ENCODE data around the gene AP2A1.

AP2A1 gene

GRCh38 chr19:49793561-49793840 is 26.7 kb downstream of the AP2A1 start:
- DNase-seq (ENCODE audit: low spot score) = no peak

GRCh38 chr19:49795615-49796014 is 28.8 kb downstream of the AP2A1 start:
- DNase-seq (ENCODE audit: low spot score) = no peak

DNA sequence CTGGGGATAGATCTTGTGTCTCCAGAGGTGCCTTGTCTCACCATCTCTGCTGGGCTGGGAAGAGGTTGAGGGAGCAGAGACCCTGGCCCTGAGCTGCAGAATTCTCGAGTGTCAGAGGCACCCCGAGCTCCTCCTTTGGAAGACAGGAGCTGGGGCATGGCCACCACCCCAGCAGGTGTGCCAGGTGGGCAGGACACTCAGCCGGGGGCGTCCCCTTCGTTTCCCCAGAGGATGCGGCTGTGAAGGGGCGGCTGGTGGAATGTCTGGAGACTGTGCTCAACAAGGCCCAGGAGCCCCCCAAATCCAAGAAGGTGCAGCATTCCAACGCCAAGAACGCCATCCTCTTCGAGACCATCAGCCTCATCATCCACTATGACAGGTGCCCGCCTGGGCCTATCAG is 31.8 kb downstream of the AP2A1 start:
- no peak for DNase-seq (ENCODE audit: low spot score)

GRCh38 chr19:49799271-49799797 is 32.5 kb downstream of the AP2A1 start:
- DNase-seq (ENCODE audit: low spot score) = no peak

DNA sequence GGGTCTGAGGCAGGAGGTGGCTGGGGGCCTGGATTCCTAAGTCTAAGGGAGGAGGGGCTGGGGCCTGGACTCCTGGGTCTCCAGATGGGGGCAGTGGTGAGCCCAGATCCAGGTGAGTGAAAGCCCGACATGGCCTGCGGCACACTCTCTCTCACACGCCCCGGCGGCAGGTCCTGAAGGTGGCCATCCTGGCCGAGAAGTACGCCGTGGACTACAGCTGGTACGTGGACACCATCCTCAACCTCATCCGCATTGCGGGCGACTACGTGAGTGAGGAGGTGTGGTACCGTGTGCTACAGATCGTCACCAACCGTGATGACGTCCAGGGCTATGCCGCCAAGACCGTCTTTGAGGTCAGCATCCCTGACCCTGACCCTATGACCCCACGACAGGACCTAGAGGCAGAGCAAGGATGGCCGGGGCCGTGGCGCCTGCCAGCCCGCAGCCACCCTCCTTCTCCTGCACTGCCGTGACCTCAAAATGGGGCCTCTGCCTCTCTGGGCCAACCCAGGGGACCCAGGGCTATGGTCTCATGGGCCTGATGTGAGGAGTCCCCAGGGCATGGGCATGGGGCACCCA is 33.1 kb downstream of the AP2A1 start:
- DNase-seq (ENCODE audit: low spot score) = peak; percentile 54

DNA sequence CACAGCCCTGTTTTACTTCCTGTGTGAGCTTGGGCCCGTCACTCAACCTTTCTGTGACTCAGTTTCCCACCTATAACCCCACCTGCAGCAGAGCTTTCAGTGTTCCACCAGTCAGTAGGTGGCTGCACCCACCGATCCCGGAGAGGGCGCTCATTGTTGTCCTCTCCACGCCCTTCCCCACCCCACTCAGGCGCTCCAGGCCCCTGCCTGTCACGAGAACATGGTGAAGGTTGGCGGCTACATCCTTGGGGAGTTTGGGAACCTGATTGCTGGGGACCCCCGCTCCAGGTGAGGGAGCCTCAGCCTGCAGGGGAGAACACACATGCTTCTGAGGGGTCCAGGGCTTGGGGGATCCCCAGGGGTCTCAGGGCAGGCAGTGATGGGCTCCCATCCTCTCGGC is 34.0 kb downstream of the AP2A1 start:
- DNase-seq (ENCODE audit: low spot score) = no peak

DNA sequence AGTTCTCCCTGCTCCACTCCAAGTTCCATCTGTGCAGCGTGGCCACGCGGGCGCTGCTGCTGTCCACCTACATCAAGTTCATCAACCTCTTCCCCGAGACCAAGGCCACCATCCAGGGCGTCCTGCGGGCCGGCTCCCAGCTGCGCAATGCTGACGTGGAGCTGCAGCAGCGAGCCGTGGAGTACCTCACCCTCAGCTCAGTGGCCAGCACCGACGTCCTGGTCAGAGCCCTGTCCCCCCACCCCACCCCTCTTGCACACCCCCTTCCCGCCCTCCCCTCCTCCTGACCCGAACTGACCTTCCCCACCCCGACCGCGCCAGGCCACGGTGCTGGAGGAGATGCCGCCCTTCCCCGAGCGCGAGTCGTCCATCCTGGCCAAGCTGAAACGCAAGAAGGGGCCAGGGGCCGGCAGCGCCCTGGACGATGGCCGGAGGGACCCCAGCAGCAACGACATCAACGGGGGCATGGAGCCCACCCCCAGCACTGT is 34.6 kb downstream of the AP2A1 start:
- DNase-seq (ENCODE audit: low spot score) = no peak

DNA sequence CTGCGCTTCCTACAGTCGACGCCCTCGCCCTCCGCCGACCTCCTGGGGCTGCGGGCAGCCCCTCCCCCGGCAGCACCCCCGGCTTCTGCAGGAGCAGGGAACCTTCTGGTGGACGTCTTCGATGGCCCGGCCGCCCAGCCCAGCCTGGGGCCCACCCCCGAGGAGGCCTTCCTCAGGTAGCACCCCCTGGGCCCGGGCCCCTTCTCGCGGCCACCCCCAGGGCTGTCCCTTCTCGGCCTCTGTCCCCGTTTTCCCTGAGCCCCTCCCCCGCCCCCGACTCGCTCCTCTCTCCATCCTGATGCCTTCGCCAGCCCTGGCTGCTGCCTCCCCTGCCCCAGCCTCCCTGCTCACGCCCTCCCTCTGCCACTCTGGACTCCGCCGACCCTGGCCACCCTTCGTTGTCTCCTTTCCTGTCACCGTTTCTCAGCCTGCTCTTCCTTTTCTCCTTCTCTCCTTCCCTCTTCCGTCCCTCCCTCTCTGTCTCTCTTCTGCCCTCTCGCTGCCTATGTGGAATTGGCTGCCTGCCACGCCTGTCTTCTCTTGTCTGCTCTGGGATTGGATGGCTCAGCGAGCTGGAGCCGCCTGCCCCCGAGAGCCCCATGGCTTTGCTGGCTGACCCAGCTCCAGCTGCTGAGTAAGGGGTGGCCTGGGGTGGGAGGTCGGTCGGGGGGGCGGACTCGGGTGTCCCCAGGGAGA is 35.3 kb downstream of the AP2A1 start:
- peak; percentile 93 for DNase-seq (ENCODE audit: low spot score)

- no peak for DNase-seq (ENCODE audit: low spot score)
These were observed 36.2 kb downstream of the AP2A1 start for GRCh38 chr19:49802836-49803528.

DNA sequence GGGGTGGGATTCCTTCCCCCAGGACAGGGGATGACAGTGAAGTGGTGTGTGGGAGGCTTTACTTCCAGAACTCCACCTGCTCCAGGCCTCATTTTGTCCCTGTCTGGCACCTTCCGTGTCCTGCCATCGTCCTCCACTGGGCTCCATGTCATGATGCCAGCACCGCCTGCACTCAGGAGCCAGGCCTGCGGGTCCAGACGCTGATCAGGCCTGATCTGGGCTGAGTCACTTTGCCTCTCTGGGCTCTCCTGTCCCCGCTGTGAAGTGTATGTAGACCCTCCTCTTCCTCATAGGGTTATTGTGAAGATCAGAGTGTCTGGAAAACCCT is 36.7 kb downstream of the AP2A1 start:
- no peak for DNase-seq (ENCODE audit: low spot score)

GRCh38 chr19:49805822-49806619 is 39.2 kb downstream of the AP2A1 start:
- no peak for DNase-seq (ENCODE audit: low spot score)

DNA sequence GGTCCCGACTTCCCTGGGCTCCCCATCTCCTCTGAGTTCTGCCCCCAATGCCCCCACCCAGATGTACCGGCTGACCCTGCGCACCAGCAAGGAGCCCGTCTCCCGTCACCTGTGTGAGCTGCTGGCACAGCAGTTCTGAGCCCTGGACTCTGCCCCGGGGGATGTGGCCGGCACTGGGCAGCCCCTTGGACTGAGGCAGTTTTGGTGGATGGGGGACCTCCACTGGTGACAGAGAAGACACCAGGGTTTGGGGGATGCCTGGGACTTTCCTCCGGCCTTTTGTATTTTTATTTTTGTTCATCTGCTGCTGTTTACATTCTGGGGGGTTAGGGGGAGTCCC is 39.8 kb downstream of the AP2A1 start:
- no peak for DNase-seq (ENCODE audit: low spot score)

DNA sequence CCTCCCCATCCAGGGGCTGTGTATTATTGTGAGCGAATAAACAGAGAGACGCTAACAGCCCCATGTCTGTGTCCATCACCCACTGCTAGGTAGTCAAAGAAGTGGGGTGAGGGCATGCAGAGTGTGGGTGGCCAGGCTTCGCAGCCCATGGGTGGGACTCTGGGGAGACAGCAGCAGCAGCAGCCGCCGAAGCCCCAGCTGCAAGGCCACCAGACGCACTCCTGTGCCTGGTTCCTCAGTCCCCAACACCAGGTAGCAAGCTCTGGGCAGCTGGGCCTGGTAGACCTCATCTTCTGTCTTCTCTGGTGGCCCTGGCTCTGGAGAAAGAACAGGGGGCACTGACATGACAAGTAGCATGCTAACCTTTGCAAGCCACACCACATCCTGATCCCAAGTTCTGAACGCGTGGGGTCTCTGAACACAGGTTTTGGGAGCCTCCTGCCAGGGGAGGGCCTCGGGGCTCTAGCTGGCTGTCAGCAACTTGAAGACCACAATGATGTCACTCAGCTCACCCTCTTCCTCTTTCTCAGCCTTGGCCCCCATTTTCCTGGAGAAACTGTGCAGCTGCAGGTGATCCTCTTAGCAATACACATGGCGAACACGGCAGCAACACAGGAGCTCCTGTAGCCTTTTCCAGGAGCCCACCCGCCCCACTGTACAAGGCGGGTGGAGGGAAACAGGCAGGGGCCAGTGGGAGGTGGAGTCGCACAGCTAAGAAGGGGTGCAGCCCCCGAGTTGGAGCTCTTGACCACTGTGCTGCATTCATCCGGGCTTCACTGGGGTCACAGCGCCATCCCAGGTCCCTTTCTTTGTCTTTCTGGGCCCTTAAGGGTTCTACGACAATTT is 40.5 kb downstream of the AP2A1 start:
- no peak for DNase-seq (ENCODE audit: low spot score)

- no peak for DNase-seq (ENCODE audit: low spot score)
These were observed 41.3 kb downstream of the AP2A1 start for GRCh38 chr19:49807904-49808675.

DNA sequence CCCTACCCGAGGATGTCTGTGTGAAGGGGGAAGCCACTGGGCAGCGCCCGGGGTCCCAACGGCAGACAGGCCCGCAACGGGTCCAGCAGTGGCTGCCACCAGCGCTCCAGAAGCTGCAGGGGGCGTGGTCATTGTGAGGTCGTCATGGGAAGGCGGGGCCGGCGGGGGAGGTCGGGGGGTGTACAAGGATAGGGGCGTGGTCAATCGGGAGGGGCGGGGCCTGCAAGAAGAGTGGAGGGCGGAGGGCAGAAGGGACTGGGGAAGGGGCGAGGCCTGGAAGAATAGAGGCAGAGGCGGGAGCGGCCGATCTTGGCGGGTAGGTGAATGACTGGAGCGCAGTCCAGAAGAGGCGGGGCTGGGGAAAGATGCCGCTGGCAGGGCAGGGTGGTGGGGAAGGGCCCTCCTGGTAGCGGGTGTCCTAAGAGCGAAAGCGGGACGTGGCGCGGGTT is 41.9 kb downstream of the AP2A1 start:
- DNase-seq (ENCODE audit: low spot score) = peak; percentile 67

- no peak for DNase-seq (ENCODE audit: low spot score)
These were observed 42.5 kb downstream of the AP2A1 start for GRCh38 chr19:49809160-49809940.

- no peak for DNase-seq (ENCODE audit: low spot score)
These were observed 43.2 kb downstream of the AP2A1 start for GRCh38 chr19:49809941-49810389.

DNA sequence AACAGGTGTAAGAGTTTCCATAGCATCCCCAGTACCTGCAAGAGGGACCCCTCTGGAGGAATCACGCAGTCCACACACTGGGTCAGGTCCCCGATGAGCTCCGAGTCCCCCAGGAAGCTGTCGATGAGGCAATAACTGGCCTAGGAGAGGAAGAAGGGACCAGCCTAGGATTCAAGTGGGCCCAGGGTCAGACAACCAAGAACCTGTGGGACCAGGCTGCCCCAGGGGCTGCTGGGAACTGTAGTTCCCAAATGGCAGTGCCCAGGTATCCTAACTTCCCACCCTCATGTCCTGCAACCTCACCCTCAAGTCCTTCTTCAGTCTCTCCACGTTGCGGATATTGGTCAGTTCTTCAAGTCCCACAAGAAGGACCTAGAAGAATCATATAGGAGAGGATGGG is 44.5 kb downstream of the AP2A1 start:
- no peak for DNase-seq (ENCODE audit: low spot score)

DNA sequence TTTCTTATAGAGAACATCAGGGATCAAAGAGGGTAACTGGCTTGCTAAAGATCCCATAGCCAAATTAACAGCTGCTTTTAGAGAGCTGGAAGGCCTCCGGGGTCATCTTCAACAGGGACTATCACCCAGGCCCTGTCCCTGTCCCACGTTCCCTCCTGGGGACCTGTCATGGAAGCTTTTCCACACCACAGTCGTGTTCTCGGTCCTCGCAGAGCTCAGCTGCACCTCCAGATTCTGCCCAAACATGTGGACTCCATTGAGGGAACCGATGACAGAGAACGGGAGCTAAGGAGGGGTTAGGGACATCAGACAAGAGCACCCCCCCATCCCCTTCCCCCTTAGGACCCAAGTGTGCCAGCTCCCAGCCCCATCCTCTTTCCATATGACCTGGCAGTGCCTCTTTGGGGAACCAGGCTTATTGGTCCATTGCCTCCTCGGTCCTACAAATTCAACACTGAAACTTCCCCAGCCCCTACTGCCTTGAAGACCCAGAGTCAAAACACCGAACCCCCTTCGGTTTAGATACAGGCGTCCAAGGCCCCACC is 45.7 kb downstream of the AP2A1 start:
- DNase-seq (ENCODE audit: low spot score) = no peak

Measured in D341Med (cell line).